ENCODE data around the gene NLRP10.
A peak's percentile ranks its signal among the peaks of the same experiment; 100 is the strongest.

Gene NLRP10

DNA sequence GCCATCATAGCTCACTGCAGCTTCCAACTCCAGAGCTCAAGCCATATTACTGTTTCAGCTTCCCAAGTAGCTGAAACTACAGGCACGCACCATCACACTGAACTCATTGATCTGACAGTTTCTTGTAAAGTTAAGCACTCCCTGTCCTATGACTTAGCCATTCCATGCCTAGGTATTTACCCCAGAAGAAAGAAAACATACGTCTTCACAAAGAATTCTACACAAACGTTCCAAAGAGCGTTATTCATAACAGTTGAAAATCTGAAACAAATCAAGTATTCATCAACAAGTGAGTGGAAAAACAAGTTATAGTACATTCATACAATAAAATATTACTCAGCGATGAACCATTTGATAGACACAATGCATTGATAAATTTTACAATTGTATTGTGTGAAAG is 7.8 kb upstream of the NLRP10 start:
- no peak for DNase-seq

DNA sequence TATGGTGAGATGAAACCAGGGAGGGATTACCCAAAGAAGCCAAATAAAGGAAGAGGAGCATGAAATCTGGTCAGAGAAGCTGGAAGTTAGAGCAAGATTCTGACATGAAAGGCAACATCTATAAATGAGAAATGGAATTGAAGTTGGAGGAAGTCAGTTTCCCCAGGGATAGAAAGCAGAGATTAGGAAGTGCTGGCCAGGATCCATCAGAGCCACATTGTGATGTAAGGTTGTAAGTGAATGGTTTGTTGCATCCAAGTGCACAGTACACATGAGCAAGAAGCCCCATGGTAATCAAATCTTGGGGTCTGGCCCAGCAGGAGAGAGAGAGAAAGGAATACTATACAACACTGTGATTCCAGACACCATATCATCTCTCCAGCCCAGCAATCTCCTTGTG is 6.6 kb upstream of the NLRP10 start:
- DNase-seq: no peak

DNA sequence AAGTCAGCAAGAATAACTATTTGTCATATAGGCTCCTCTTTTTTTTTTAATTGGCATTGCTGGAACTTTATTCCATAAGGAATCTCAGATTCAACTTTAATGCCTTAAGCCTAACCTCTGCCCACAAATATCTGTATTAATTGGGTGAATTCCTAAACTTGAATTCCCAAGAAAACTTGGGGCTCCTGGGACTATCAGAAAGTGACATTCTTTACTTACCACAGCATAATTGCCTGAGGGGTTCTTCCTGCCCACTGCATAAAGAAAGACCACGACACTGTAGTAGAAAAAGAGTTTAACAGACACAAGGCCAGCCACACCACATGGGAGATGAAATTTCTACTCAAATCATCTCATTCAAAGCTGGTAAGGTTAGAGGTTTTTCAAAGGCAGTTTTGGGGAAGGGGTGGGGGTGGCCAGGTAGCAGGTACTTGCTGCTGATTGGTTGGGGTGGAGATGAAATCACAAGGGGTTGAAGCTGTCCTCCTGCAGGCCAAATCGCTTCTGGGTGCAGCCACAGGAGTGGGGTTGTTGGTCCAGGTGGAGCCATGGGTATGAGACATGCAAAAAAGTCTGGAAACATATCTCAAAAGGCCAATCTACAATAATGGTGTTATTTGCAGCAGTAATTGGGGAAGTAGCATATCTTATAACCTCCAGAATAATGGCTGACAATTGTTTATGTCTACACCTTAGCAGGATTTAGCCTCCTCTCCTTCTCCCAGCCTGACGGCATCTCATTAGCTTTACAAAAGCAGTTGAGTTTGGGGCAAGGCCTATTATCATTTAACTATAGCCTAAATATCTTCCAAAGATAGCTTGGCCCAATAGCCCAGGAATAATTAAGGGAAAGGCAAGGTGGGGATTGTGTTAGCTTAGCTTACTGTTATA is 4.8 kb upstream of the NLRP10 start:
- no peak for DNase-seq

DNA sequence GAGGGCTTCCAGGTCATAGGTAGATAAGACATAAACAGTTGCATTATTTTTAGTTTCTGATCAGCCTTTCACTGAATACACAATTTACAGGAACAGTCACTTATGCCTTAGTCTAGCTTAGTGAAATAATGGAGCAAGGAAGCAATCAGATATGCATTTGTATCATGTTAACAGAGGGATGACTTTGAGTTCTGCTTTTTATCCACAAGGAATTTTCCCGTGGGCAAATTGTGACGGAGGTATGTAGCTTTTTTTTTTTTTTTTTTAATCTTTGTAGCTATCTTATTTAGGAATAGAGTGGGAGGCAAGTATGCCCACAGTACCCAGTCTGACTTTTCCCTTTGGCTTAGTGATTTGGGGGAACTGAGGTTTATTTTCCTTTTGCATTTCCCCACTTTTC is 3.4 kb upstream of the NLRP10 start:
- DNase-seq: no peak

DNA sequence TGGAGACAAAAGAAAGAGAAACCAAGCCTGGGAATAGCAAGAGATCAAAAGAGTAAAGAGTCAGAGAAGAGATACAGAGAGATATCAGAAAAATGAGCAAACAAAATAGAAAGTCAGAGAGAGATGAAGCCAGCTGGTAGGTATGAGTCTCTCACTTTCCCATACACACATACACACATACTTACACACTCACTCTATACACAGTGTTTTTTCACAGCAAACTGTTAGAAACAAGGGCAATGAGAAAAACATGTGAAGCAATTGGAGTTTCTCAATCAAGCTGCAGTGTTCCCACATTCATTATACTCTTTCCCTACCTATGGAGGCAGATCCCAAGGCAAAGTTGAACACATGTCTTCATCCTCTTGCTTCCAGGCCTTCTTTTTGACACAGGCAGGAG is 2.6 kb upstream of the NLRP10 start:
- no peak for DNase-seq

DNA sequence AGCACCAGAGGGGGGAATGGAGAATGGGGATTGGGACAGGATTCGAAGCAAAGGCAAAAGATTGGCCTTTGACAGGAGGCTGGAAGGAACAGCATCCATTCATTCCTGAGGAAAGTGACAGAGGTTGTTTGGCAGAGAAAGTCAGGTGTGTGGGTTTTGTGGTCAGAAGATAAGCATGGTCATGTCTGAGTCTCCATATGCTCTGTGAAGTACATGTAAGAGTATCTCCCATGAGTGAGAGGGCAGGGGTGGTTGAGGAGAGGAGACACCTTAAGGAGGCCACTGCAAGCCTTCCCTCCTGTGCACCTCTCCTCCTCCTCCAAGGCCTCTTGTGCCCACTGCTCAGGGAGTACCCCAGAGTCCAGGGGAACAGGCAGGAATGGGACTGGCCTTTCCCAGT is 1.9 kb upstream of the NLRP10 start:
- DNase-seq: no peak

DNA sequence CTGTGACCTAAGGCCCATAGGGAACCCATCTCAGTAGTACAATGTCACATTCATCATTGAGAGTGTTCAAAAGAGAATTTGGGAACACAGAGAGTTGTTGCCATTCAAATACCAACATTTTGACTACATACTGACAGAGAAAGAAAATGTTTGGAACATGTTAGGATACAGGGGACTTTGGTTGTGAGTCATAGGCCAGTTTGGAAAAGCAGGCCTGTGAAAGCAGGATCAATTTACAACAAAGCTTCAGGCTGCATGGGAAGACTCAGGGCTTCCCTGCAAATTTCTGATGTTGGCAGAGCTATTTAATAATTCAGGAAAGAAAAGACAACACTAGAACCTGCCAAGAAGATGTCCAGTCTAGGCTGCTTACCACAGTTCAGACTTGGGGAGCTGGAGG is 374 bp downstream of the NLRP10 start:
- DNase-seq: no peak

DNA sequence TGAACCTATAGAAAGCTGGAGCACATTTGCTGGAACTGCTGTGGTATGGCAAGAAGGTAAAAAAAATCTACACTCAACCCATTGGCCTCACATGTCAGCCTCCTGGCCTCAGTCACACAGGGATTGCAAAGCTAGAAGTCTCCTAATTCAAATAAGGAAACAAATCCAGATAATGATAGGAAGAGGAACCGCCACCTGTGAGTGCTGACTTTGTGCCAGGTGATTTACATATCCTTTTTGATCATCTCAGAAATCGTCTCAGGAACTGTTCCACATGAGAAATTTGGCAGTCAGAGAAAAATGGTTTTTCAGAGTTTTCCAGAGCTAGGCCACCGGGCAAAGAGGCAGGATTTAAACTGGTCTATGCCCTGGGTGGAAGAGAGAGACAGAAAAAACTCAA is 986 bp downstream of the NLRP10 start:
- DNase-seq: no peak

DNA sequence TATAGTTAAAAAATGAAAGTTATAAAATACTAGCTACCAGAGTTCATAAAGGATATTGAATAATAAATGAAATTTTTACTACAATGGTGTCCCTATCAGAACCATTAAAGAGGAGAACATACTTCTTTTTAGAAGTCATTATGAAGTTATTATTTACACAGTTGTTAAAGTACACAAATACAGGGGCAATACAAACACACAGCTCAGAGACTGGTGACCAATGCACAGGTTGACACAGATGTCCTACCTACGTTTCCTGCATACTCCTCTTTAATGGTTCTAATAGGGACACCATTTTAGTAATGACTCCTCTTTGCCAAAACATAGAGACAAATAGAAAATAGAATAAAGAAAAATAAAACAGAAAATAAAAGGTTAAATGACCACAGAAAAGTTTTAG is 10.1 kb downstream of the NLRP10 start:
- DNase-seq: no peak

DNA sequence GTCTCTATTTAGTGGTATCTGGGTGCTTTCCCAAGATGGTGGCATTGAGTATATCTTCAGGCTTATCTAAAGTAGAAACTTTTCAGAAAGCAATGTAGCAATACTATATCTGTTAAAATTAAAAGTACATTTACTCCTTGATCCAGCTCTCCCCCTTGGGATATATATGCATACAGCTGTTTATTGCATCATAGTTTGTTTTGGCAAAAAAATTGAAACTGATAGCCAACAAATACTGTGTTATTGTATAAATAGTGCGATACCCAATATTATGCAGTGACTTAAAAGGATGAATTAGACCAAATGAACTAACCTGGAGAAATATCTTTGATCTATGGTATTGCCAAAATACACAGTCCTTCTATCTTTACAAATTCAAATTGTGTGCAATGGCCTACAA is 15.3 kb downstream of the NLRP10 start:
- no peak for DNase-seq

DNA sequence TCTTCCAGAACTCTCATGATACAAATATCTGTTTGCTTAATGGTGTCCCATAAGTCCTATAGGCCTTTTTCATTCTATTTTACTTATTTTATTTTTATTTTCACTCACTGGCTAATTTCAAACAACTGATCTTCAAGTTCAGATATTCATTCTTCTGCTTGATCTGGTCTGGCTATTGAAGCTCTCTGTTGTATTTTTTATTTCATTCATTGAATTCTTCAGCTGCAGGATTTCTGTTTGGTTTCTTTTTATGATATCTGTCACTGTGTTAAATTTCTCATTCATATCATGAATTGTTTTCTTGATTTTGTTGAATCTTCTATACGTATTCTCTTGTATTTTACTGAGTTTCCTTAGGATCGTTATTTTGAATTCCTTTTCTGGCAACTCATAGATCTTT is 21.1 kb downstream of the NLRP10 start:
- no peak for DNase-seq

DNA sequence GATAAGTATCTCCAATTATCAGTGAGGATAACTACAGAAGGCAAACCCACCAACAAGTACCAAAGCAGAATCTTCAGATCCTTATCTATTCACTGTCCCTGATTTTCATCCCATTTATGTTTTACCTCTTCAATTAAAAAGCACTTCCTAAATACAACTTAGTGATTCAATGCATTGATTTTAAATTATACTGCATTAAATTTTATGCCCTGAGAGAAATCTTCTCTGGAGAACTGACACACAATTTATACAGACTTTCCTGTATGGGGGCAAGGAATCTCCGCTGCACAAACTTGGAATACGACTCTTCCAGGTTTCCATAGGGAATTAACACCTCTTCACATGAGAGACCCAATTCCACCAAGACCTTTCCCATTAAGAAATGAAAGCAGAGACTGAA is 23.6 kb downstream of the NLRP10 start, which contains the start of gene OR10A3:
OR10A3 (minus strand) TSS at position 101 of the 400 bp plus-strand sequence. CDS start 2,188 bp downstream, outside the sequence.
- no peak for DNase-seq

DNA sequence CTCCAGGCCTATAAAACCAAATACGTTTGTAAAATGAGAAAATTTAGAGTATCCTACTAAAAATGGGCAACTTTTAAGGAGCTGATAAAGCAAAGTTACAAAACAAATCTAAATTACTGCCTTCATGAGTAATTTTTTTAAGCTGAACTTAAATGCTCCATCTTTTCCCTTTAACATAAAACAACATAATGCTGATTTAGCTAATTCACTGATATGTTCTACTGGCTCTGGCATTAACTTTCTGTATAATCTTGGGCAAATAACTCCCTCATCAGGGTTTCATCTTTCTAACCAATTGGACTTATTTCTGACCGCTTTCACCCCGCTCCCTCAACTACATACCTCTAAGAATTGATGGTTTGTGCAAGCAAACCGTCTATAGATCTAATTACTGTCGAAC is 24.1 kb downstream of the NLRP10 start:
- no peak for DNase-seq

DNA sequence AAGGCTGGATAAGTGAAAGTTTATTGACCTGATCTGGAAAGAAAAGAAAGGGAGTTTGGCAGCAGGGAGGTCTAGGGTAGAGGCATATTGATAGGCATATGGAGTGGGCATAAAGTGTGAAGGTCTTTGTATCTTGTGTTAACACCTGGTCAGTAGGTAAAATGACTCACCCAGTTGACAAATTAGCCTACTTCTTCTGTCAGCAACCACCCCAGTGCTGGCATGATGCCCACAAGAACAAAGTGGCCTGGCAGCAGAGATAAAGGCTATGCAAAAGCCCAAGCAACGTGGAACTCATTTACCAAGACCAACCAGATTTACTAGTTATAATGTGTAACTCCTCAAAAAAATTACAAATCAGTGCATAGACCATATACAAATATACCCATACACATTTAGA is 28.6 kb downstream of the NLRP10 start:
- no peak for DNase-seq

DNA sequence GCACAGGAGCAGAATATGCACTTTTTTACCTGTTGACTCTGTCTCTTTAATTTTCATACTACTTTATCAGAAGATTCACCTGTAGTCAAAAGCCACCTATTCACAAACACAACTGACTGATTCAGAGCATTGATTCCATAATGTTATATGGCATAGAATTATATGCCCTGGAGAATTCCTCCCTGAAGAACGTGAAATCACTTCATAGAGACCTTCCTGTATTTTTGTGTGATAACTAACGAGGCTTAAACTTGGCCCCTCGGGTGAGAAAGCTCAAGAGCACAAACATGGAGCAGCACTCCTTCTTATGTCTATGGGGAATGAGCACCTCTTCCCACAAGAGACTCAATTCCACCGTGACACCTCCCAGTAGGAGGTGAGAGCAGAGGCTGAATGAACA is 34.1 kb downstream of the NLRP10 start, which contains the start of gene OR10A6:
OR10A6 (minus strand) TSS at position 101 of the 400 bp plus-strand sequence. CDS start 2,606 bp downstream, outside the sequence.
- no peak for DNase-seq

DNA sequence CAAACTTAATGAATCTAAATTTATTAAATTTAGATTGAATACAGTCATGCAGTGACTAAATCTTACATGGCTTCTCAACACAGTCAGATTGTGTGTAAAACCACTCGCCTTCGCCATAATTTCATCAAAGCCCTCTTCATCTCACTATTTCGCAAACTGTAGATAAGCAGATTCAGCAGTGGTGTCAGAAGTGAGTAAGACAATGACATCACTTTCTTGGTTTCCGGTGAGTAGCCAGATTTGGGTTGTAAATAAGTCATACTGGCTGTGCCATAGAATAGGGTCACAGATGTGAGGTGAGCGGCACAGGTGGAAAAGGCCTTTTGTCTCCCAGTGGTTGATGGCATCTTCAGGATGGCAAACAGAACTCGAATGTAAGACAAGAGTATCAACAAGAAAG is 37.6 kb downstream of the NLRP10 start:
- DNase-seq: peak; percentile 55

DNA sequence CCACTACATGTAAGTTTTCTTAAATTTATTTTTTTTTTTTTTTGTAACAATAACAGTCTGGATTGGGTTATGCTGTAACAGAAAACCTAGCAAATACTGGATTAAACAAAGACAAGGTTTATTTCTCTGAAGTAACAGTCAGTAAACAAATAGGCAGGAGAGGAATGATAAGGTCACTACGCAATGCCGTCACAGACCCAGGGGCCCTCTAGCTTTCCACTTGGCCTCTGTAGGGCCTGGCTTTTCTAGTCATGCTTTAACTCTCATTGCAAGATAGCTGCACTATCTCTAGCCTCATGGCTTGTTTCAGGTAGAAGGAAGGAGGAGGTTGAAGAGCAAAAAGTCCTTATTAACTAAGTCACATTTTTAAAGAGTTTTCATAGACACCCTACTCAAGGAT is 40.7 kb downstream of the NLRP10 start:
- DNase-seq: no peak

DNA sequence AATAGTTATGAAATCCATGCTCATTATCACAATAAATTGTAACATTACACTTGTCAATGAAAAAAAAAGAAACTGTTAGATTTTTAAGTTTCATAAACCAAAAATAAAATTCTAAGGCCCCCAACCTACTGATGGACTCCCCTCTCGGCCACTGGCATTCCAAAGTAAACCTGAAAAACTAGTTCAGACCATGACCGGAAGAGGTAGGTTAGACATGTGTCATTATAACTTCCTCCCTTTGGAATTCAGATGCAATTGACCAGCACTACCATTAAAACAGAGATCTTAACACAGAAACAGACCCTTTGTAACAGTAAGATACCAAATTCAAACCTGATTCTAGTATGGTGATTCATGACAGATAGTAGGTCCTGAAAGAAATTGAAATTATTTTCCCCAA is 47.1 kb downstream of the NLRP10 start:
- DNase-seq: no peak
